HCT116 (cell line): ENCODE data around the gene CES3. TPM values are rescaled to one million over a fixed set of nuclear protein-coding genes. Genes with fewer than 3 reads are reported as not detected.

Source experiments
- ATAC-seq: fragments of 200-7000 bp; cut with Tn5 transposase; 2 replicates; pipeline ENCODE4 v1.9.1; 2020; ENCODE audit warnings: mild to moderate bottlenecking, moderate library complexity
- BruUV-seq: library from RNA; stranded (reverse); fragments of 400-500 nt; replicated peaks from 2 replicates; lab custom pipeline; 2021; lab: Mats Ljungman, UMichigan
- CTCF ChIA-PET: fragments of 300-600 bp; sonication (Branson Sonifier 250); formaldehyde crosslinking; loops from one replicate; lab custom pipeline; 2021; ENCODE audit warnings: antibody characterized with exemption; lab: Charles Lee
- POLR2A ChIA-PET: fragments of 300-600, 350-600 bp; sonication (Branson Sonifier 250); formaldehyde crosslinking; loops from one replicate; lab custom pipeline; 2021; ENCODE audit warnings: antibody characterized with exemption; lab: Charles Lee
- RAD21 ChIA-PET, 2 experiments: fragments of 300-600 bp; sonication (Branson Sonifier 250); formaldehyde crosslinking; loops; one replicate each; lab custom pipeline; 2023; ENCODE audit warnings: low total read pairs in 2 of 2; ENCODE audit not compliant: uncharacterized antibody in 2 of 2, unreplicated experiment in 2 of 2, low non-redundant PET in 1 of 2; lab: Charles Lee
- DNase-seq: peaks from one replicate; pipeline ENCODE4 v3.0.0-alpha.2; 2010; ENCODE audit warnings: low read depth, low spot score
- H2AFZ ChIP-seq: fragments of 200-600 bp; shearing (Covaris generic), sonication (generic); 2 replicates; pipeline ENCODE4 v1.6.1; 2017; ENCODE audit warnings: low read depth, mixed run types, mixed read lengths, antibody characterized with exemption, low read length; ENCODE audit not compliant: poor library complexity, severe bottlenecking
- H3K27ac ChIP-seq: 2 replicates; pipeline ENCODE4 v1.5.1; 2012; ENCODE audit warnings: low read depth, low read length
- H3K27me3 ChIP-seq: fragments of 200-600 bp; sonication (generic); 2 replicates; pipeline ENCODE4 v1.6.1; 2016; ENCODE audit warnings: mixed run types, low read length, mixed read lengths; ENCODE audit not compliant: insufficient read depth
- H3K36me3 ChIP-seq, 2 experiments: fragments of 200-500 bp in 1 of 2; fragments of 200-600 bp in 1 of 2; sonication (Bioruptor generic) in 1 of 2; sonication (generic) in 1 of 2; 2 replicates each; pipeline versions ENCODE4 v1.5.1 to v1.6.1; 2014 to 2016; ENCODE audit warnings: low read length in 2 of 2, inconsistent platforms in 1 of 2, mixed read lengths in 1 of 2, mixed run types in 1 of 2; ENCODE audit not compliant: insufficient read depth in 2 of 2, control insufficient read depth in 1 of 2
- H3K4me1 ChIP-seq, 2 experiments: fragments of 200-600 bp in 1 of 2; sonication (generic) in 1 of 2; 2 replicates each; pipeline versions ENCODE4 v1.5.1 to v1.6.1; 2012 to 2017; ENCODE audit warnings: low read length in 2 of 2, inconsistent platforms in 1 of 2, mild to moderate bottlenecking in 1 of 2, mixed read lengths in 1 of 2, mixed run types in 1 of 2, moderate library complexity in 1 of 2; ENCODE audit not compliant: insufficient read depth in 2 of 2, control insufficient read depth in 1 of 2
- H3K4me2 ChIP-seq: fragments of 200-600 bp; sonication (generic); 2 replicates; pipeline ENCODE4 v1.6.1; 2017; ENCODE audit warnings: mixed run types, low read length, mixed read lengths
- H3K4me3 ChIP-seq, 2 experiments: fragments of 200-600 bp in 1 of 2; sonication (generic) in 1 of 2; replicated peaks in 1 of 2; 2 replicates each; pipeline ENCODE4 v1.5.1; 2011 to 2016; ENCODE audit warnings: low read length in 2 of 2, control low read depth in 1 of 2, low read depth in 1 of 2, mild to moderate bottlenecking in 1 of 2, mixed read lengths in 1 of 2, mixed run types in 1 of 2
- H3K79me2 ChIP-seq: fragments of 200-600 bp; sonication (generic); 2 replicates; pipeline ENCODE4 v1.6.1; 2017; ENCODE audit warnings: mild to moderate bottlenecking, mixed run types, low read length, moderate library complexity, mixed read lengths; ENCODE audit not compliant: insufficient read depth
- H3K9ac ChIP-seq: fragments of 200-600 bp; sonication (generic); 2 replicates; pipeline ENCODE4 v1.6.1; 2016; ENCODE audit warnings: low read length, mixed read lengths
- H3K9me2 ChIP-seq: fragments of 200-600 bp; sonication (generic), shearing (Covaris generic); 2 replicates; pipeline ENCODE4 v1.6.1; 2017; ENCODE audit warnings: mixed run types, mild to moderate bottlenecking, moderate library complexity; ENCODE audit not compliant: insufficient read depth
- H3K9me3 ChIP-seq, 2 experiments: fragments of 200-500 bp in 1 of 2; fragments of 200-600 bp in 1 of 2; sonication (Bioruptor generic) in 1 of 2; sonication (generic) in 1 of 2; 2 replicates each; pipeline ENCODE4 v1.6.1; 2014 to 2017; ENCODE audit warnings: low read length in 2 of 2, mixed read lengths in 2 of 2, inconsistent platforms in 1 of 2, low read depth in 1 of 2, mild to moderate bottlenecking in 1 of 2, mixed run types in 1 of 2, moderate library complexity in 1 of 2; ENCODE audit not compliant: control insufficient read depth in 1 of 2, insufficient read depth in 1 of 2
- H4K20me1 ChIP-seq: fragments of 200-600 bp; sonication (generic), shearing (Covaris generic); 2 replicates; pipeline ENCODE4 v1.6.1; 2017; ENCODE audit warnings: mixed run types, mild to moderate bottlenecking, moderate library complexity; ENCODE audit not compliant: insufficient read depth
- CEBPB ChIP-seq: IDR thresholded peaks from 2 replicates; pipeline ENCODE4 v1.6.1; 2012; ENCODE audit warnings: low read depth
- EGR1 ChIP-seq: IDR thresholded peaks from 2 replicates; pipeline ENCODE4 v1.6.1; 2012; ENCODE audit warnings: low read depth
- FOSL1 ChIP-seq: IDR thresholded peaks from 2 replicates; pipeline ENCODE4 v1.6.1; 2012; ENCODE audit warnings: low read depth
- JUND ChIP-seq: IDR thresholded peaks from 2 replicates; pipeline ENCODE4 v1.6.1; 2012
- MAX ChIP-seq: IDR thresholded peaks from 2 replicates; pipeline ENCODE4 v1.6.1; 2012
- RAD21 ChIP-seq: IDR thresholded peaks from 2 replicates; pipeline ENCODE4 v1.6.1; 2012; ENCODE audit warnings: low read depth, mild to moderate bottlenecking
- REST ChIP-seq: IDR thresholded peaks from 2 replicates; pipeline ENCODE4 v1.6.1; 2012; ENCODE audit warnings: low read depth
- SIN3A ChIP-seq: IDR thresholded peaks from 2 replicates; pipeline ENCODE4 v1.6.1; 2012; ENCODE audit warnings: low read depth
- SP1 ChIP-seq: IDR thresholded peaks from 2 replicates; pipeline ENCODE4 v1.6.1; 2012; ENCODE audit warnings: low read depth
- intact Hi-C: fragments of 100-400 bp; cut with micrococcal nuclease; formaldehyde crosslinking; loops from 2 replicates; pipeline ENCODE4 v1.10.0; 2022
- total RNA-seq: library from RNA; stranded (reverse); gene quantifications from one replicate; pipeline ENCODE4 v1.2.1, GENCODE V29; 2021; ENCODE audit not compliant: unreplicated experiment
- TF ChIP-seq, protein P1 (sequence below): IDR thresholded peaks from 2 replicates; pipeline ENCODE4 v1.6.1; 2012

CES3 gene
- total RNA-seq, 1 experiment from 2014 or later, result 10.8 TPM

- no peaks in the 10 kb centered on the region for H3K9me3 ChIP-seq
- no peak overlapping the region for H3K4me2 ChIP-seq
- BruUV-seq, result no TSS peak
- intact Hi-C loops, result no loop called here
- TF ChIP-seq SP1 (no peak), FOSL1 (no peak), REST (no peak), SIN3A (no peak), EGR1 (no peak), CEBPB (no peak), RAD21 (no peak), JUND (no peak), MAX (no peak)
- TF ChIP-seq, protein P1, sequence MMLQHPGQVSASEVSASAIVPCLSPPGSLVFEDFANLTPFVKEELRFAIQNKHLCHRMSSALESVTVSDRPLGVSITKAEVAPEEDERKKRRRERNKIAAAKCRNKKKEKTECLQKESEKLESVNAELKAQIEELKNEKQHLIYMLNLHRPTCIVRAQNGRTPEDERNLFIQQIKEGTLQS, result no peak
- ChIA-PET RAD21 (no interaction called here), CTCF (no interaction called here), POLR2A (no interaction called here)
- peaks cover 62% of the 10 kb centered on the region for H3K79me2 ChIP-seq
- no peak overlapping the region for H3K9ac ChIP-seq
- DNase-seq (no peak), ATAC-seq (no peak)
- peaks cover 24 to 37% of the 10 kb centered on the region in 2 experiments; a peak in 3 of 4 replicates for H3K36me3 ChIP-seq
- H3K9me2 ChIP-seq, result no peaks in the 10 kb centered on the region
- H3K4me1 ChIP-seq, result peaks cover 0 to 26% of the 10 kb centered on the region in 2 experiments; a peak in 3 of 4 replicates
- no peaks in the 10 kb centered on the region for H4K20me1 ChIP-seq
- H3K27me3 ChIP-seq, result no peaks in the 10 kb centered on the region
- no peak overlapping the region for H3K27ac ChIP-seq
- H3K4me3 ChIP-seq, result no peak overlapping the region
- H2AFZ ChIP-seq, result no peak overlapping the region
These were observed 24.6 kb upstream of the CES3 start for GRCh38 chr16:66936462-66936861.
